ENCODE data around the gene MTMR6. TPM values are rescaled to one million over a fixed set of nuclear protein-coding genes. Genes with fewer than 3 reads are reported as not detected.

The MTMR6 gene
- total RNA-seq, 2 donors from 2014 or later = 11.0 to 16.3 TPM

- no peaks in the 10 kb centered on the region for H3K4me1 ChIP-seq
- intact Hi-C loops (cut with DNase I) = no loop called here
- TF ChIP-seq CTCF (IDR thresholded peaks at IDR 0.05) = no peak
Observed at GRCh38 chr13:25213715-25214114, 73.6 kb downstream of the MTMR6 start.

GRCh38 chr13:25210842-25211569, 76.3 kb downstream of the MTMR6 start:
- no peak for DNase-seq
- no peaks in the 10 kb centered on the region for H3K36me3 ChIP-seq
- H3K4me1 ChIP-seq = no peaks in the 10 kb centered on the region
- H3K9ac ChIP-seq (ENCODE audit: low read depth in 2 of 2, low read length in 2 of 2) = no peak overlapping the region
- no peaks in the 10 kb centered on the region for H3K9me3 ChIP-seq
- H3K27ac ChIP-seq = no peak overlapping the region
- H3K27me3 ChIP-seq = no peaks in the 10 kb centered on the region
- H3K4me3 ChIP-seq = no peak overlapping the region
- TF ChIP-seq CTCF (IDR thresholded peaks at IDR 0.05) = no peak
- intact Hi-C loops (cut with DNase I) = no loop called here

More at GRCh38 chr13:25213715-25214114, 73.6 kb downstream of the MTMR6 start:
- Histone ChIP-seq H3K9ac (ENCODE audit: low read depth in 2 of 2, low read length in 2 of 2) (no peak overlapping the region), H3K27ac (no peak overlapping the region), H3K4me3 (no peak overlapping the region), H3K36me3 (no peaks in the 10 kb centered on the region), H3K9me3 (no peaks in the 10 kb centered on the region), H3K27me3 (no peaks in the 10 kb centered on the region)
- no peak for DNase-seq

- no peaks in the 10 kb centered on the region for H3K9me3 ChIP-seq
- DNase-seq = no peak
- no peak overlapping the region for H3K27ac ChIP-seq
- no peaks in the 10 kb centered on the region for H3K36me3 ChIP-seq
- no peak overlapping the region for H3K9ac ChIP-seq (ENCODE audit: low read depth in 2 of 2, low read length in 2 of 2)
- no peaks in the 10 kb centered on the region for H3K4me1 ChIP-seq
- intact Hi-C loops (cut with DNase I) = no loop called here
- TF ChIP-seq CTCF (IDR thresholded peaks at IDR 0.05) = no peak
- H3K27me3 ChIP-seq = no peaks in the 10 kb centered on the region
- no peak overlapping the region for H3K4me3 ChIP-seq
Observed at GRCh38 chr13:25207291-25207810, 79.9 kb downstream of the MTMR6 start.

- Histone ChIP-seq H3K4me1 (no peaks in the 10 kb centered on the region), H3K27ac (no peak overlapping the region), H3K27me3 (no peaks in the 10 kb centered on the region), H3K4me3 (no peak overlapping the region), H3K9me3 (no peaks in the 10 kb centered on the region), H3K36me3 (no peaks in the 10 kb centered on the region), H3K9ac (ENCODE audit: low read depth in 2 of 2, low read length in 2 of 2) (no peak overlapping the region)
- no peak for DNase-seq
- intact Hi-C loops (cut with DNase I) = no loop called here
- TF ChIP-seq CTCF (IDR thresholded peaks at IDR 0.05) = no peak
Observed at GRCh38 chr13:25204863-25205262, 82.4 kb downstream of the MTMR6 start.

GRCh38 chr13:25203127-25203740, 84.1 kb downstream of the MTMR6 start:
- Histone ChIP-seq H3K27ac (no peak overlapping the region), H3K9ac (ENCODE audit: low read depth in 2 of 2, low read length in 2 of 2) (no peak overlapping the region), H3K36me3 (no peaks in the 10 kb centered on the region), H3K27me3 (no peaks in the 10 kb centered on the region), H3K4me1 (no peaks in the 10 kb centered on the region), H3K4me3 (no peak overlapping the region), H3K9me3 (no peaks in the 10 kb centered on the region)
- no peak for TF ChIP-seq CTCF (IDR thresholded peaks at IDR 0.05)
- no peak for DNase-seq
- intact Hi-C loops (cut with DNase I) = no loop called here
